Endothelial cell of umbilical vein (primary cell): ENCODE results near the gene MYOF. TPM values are rescaled to one million over a fixed set of nuclear protein-coding genes. Genes with fewer than 3 reads are reported as not detected.
"Not testable (repeated sequence)": the region's sequence is repeated elsewhere in the genome, so short reads cannot be mapped to it uniquely, and the experiment has no call there.

Experiments
- BruUV-seq: library from RNA; stranded (reverse); fragments of 400-500 nt; replicated peaks from 2 replicates; lab custom pipeline; 2021; lab: Mats Ljungman, UMichigan
- CTCF ChIA-PET: fragments of 300-600, 350-600 bp; sonication (Branson Sonifier 250); formaldehyde crosslinking; loops from one replicate; lab custom pipeline; 2021; ENCODE audit warnings: antibody characterized with exemption, inconsistent platforms; lab: Charles Lee
- POLR2A ChIA-PET: fragments of 300-600, 350-600 bp; sonication (Branson Sonifier 250); formaldehyde crosslinking; loops from one replicate; lab custom pipeline; 2021; ENCODE audit warnings: antibody characterized with exemption, inconsistent platforms; lab: Charles Lee
- DNase-seq: peaks from one replicate; pipeline ENCODE4 v3.0.0-alpha.2; 2011; ENCODE audit warnings: low read depth, low spot score
- FAIRE-seq: peaks from 2 replicates; lab custom pipeline; 2011; peaks lifted over from hg19 to GRCh38; lab: Jason Lieb, UNC
- H2AFZ ChIP-seq: 2 replicates; pipeline ENCODE4 v1.6.0; 2012; ENCODE audit warnings: low read depth, low read length, control low read depth, inconsistent platforms
- H3K27ac ChIP-seq: 2 replicates; pipeline ENCODE4 v1.5.1; 2011; ENCODE audit warnings: low read depth, mild to moderate bottlenecking, control low read depth, low read length, moderate library complexity; ENCODE audit not compliant: insufficient read depth
- H3K27me3 ChIP-seq, 2 experiments: 2 replicates each; pipeline versions ENCODE4 v1.6.0 to v1.6.1; 2011; ENCODE audit warnings: low read length in 2 of 2, mixed read lengths in 1 of 2; ENCODE audit not compliant: control insufficient read depth in 2 of 2, insufficient read depth in 2 of 2
- H3K36me3 ChIP-seq, 2 experiments: 2 replicates in 1 of 2; 3 replicates in 1 of 2; pipeline ENCODE4 v1.5.1; 2011; ENCODE audit warnings: low read length in 2 of 2, mild to moderate bottlenecking in 1 of 2, moderate library complexity in 1 of 2; ENCODE audit not compliant: control insufficient read depth in 2 of 2, insufficient read depth in 2 of 2; ENCODE audit errors: extremely low read depth in 1 of 2
- H3K4me1 ChIP-seq: 3 replicates; pipeline ENCODE4 v1.5.1; 2011; ENCODE audit warnings: mild to moderate bottlenecking, low read length; ENCODE audit not compliant: control insufficient read depth, insufficient read depth; ENCODE audit errors: extremely low read depth
- H3K4me2 ChIP-seq: 2 replicates; pipeline ENCODE4 v1.6.1; 2011; ENCODE audit warnings: low read length, control low read depth, mixed read lengths; ENCODE audit not compliant: insufficient read depth
- H3K4me3 ChIP-seq, 3 experiments: fragments of 200-600 bp in 1 of 3; sonication (generic), shearing (Covaris generic) in 1 of 3; replicated peaks in 1 of 3; 2 replicates each; pipeline ENCODE4 v1.5.1; 2011 to 2016; ENCODE audit warnings: control low read depth in 3 of 3, low read length in 3 of 3, mild to moderate bottlenecking in 2 of 3, inconsistent platforms in 1 of 3, low read depth in 1 of 3, moderate library complexity in 1 of 3; ENCODE audit not compliant: insufficient read depth in 1 of 3
- H3K79me2 ChIP-seq: 2 replicates; pipeline ENCODE4 v1.6.0; 2012; ENCODE audit warnings: low read length, inconsistent platforms; ENCODE audit not compliant: control insufficient read depth, insufficient read depth
- H3K9ac ChIP-seq: replicated peaks from 2 replicates; pipeline ENCODE3; 2011; ENCODE audit warnings: low read length, control low read depth; ENCODE audit not compliant: insufficient read depth; ENCODE audit errors: extremely low read depth
- H3K9me1 ChIP-seq: replicated peaks from 3 replicates; pipeline ENCODE4 v1.6.0; 2011; ENCODE audit warnings: mild to moderate bottlenecking, low read length; ENCODE audit not compliant: control insufficient read depth, insufficient read depth; ENCODE audit errors: extremely low read depth
- H3K9me3 ChIP-seq: replicated peaks from 2 replicates; pipeline ENCODE4 v1.5.1; 2012; ENCODE audit warnings: low read length, inconsistent platforms; ENCODE audit not compliant: control insufficient read depth, insufficient read depth
- H4K20me1 ChIP-seq: replicated peaks from 2 replicates; pipeline ENCODE3; 2011; ENCODE audit warnings: mild to moderate bottlenecking, low read length; ENCODE audit not compliant: control insufficient read depth, insufficient read depth; ENCODE audit errors: extremely low read depth
- EZH2 ChIP-seq: IDR thresholded peaks from 2 replicates; pipeline ENCODE4 v1.6.1; 2012; ENCODE audit warnings: borderline replicate concordance, low read depth, mild to moderate bottlenecking, moderate library complexity, low read length, inconsistent platforms; ENCODE audit not compliant: severe bottlenecking
- FOS ChIP-seq: IDR thresholded peaks from 2 replicates; pipeline ENCODE4 v1.6.1; 2011; ENCODE audit warnings: mild to moderate bottlenecking, low read length, moderate library complexity, borderline replicate concordance; ENCODE audit not compliant: insufficient read depth
- GATA2 ChIP-seq: IDR thresholded peaks from 2 replicates; pipeline ENCODE4 v1.7.0; 2011; ENCODE audit warnings: low read depth, mild to moderate bottlenecking, moderate library complexity, mixed read lengths, low read length; ENCODE audit not compliant: insufficient read length, insufficient read depth
- JUN ChIP-seq: IDR thresholded peaks from 2 replicates; pipeline ENCODE4 v1.6.1; 2011; ENCODE audit warnings: borderline replicate concordance, low read depth; ENCODE audit not compliant: insufficient read length, insufficient read depth
- MYC ChIP-seq: IDR thresholded peaks from one replicate; pipeline ENCODE4 v1.6.1; 2011; ENCODE audit warnings: mild to moderate bottlenecking, low read depth, low read length
- POLR2A ChIP-seq: IDR thresholded peaks from 2 replicates; pipeline ENCODE4 v1.6.1; 2012; ENCODE audit warnings: low read depth, mild to moderate bottlenecking, control low read depth, low read length
- dilution Hi-C: fragments of 300-500 bp; cut with MboI; formaldehyde crosslinking; loops from one replicate; pipeline ENCODE4 v1.15.0; 2019; ENCODE audit warnings: low sequenced_read_pairs; ENCODE audit not compliant: extremely low pct_ligation_motif_present
- intact Hi-C: fragments of 100-400 bp; cut with micrococcal nuclease; formaldehyde crosslinking; loops from one replicate; pipeline ENCODE4 v1.10.0; 2022
- polyA plus RNA-seq, 4 experiments: library from polyadenylated mRNA; depleted of rRNA in 3 of 4; stranded (reverse) in 3 of 4; unstranded in 1 of 4; fragments of >200 nt; gene quantifications; 2 replicates each; pipeline versions ENCODE4 v1.2.1 to v1.2.3, GENCODE V29; 2011 to 2012; ENCODE audit warnings: missing spikeins in 1 of 4
- total RNA-seq: library from RNA; stranded (reverse); gene quantifications from 2 replicates; pipeline ENCODE4 v1.2.3, GENCODE V29; 2021

Gene MYOF
- total and polyA plus RNA-seq, 2 donors (not counting 3 experiments of a cell fraction or from before 2014, with no cell fraction given) = 98.4 to 379 TPM

DNA sequence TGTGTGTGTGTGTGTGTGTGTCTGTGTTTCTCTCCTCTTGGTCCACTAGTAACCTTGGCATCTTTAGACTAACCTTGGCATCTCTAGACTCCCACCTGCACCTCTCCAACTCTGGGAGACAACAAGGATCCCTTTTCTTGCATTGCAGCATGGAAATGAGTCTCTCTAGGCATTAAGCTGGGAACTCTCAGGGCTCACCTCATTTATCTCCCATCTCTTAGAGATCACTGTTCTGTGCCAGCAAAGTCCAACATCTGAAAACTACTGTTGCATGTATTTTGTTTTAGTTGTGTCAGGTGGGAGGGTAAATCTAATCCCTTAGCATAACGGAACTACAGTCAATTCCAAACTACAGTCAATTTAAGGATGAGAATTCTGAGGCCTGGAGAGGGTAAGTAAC is 38.7 kb downstream of the MYOF start:
- dilution Hi-C loops (no loop called here), intact Hi-C loops (no loop called here)
- FAIRE-seq (no peak), DNase-seq (no peak)
- Histone ChIP-seq H3K9ac (no peak overlapping the region), H3K79me2 (peaks cover 74% of the 10 kb centered on the region), H3K27ac (no peak overlapping the region), H3K4me1 (peaks cover 37% of the 10 kb centered on the region), H3K36me3 (peaks cover 8 to 19% of the 10 kb centered on the region in 2 experiments), H3K4me2 (no peak overlapping the region), H3K27me3 (no peaks in the 10 kb centered on the region), H3K9me1 (no peaks in the 10 kb centered on the region), H3K4me3 (no peak overlapping the region), H3K9me3 (no peaks in the 10 kb centered on the region), H4K20me1 (no peaks in the 10 kb centered on the region), H2AFZ (no peak overlapping the region)
- TF ChIP-seq JUN (no peak), GATA2 (no peak), EZH2 (no peak), MYC (no peak), FOS (no peak), POLR2A (no peak)
- BruUV-seq = no TSS peak
- ChIA-PET CTCF (interaction anchor here (2.2 to 8.6 kb wide), 4 partner anchors 14 to 67 kb away, joined by 5 to 69 read pairs (median 14); partner anchors contain the start of gene MYOF), POLR2A (no interaction called here)

DNA sequence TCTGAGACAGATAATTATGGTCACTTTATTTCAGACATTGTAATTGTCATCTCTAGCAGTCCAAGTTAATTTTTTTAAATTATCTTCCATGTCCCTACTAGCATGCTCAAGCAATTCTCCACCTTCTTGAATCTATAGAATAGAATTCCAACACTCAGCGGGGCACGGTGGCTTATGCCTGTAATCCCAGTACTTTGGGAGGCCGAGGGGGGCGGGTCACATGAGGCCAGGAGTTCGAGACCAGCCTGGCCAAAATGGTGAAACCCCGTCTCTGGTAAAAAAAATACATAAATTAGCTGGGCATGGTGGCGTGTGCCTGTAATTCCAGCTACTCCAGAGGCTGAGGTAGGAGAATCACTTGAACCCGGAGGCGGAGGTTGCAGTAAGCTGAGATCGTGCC is 39.4 kb downstream of the MYOF start:
- H3K4me3 ChIP-seq, intact Hi-C loops, H2AFZ ChIP-seq, H4K20me1 ChIP-seq, H3K27me3 ChIP-seq, H3K4me2 ChIP-seq, BruUV-seq, H3K9me3 ChIP-seq, H3K27ac ChIP-seq, DNase-seq, dilution Hi-C loops, FAIRE-seq, H3K9ac ChIP-seq, H3K9me1 ChIP-seq: not testable (repeated sequence)
- Histone ChIP-seq H3K36me3 (peaks cover 8 to 17% of the 10 kb centered on the region in 2 experiments), H3K79me2 (peaks cover 68% of the 10 kb centered on the region), H3K4me1 (peaks cover 44% of the 10 kb centered on the region)
- ChIA-PET CTCF (interaction anchor here (0.6 to 8.6 kb wide), 7 partner anchors 11 to 66 kb away, joined by 3 to 69 read pairs (median 5); partner anchors contain the start of gene MYOF), POLR2A (interaction anchor here (0.5 to 1.6 kb wide), 3 partner anchors 16 to 33 kb away, joined by 4 to 7 read pairs (median 4); no protein-coding TSS in a partner anchor)
